Stimulated activated CD8-positive, alpha-beta memory T cell treated with anti-CD3 and anti-CD28 coated beads, Interleukin-12 subunit alpha, Interleukin-12 subunit beta, amount 100 ng/mL, for 24 hours (primary cell): ENCODE results near the gene FAM168A.
"Not testable (repeated sequence)": the region's sequence is repeated elsewhere in the genome, so short reads cannot be mapped to it uniquely, and the experiment has no call there.

Experiments used
- DNase-seq: peaks from one replicate; pipeline ENCODE4 v3.0.0-alpha.2; 2020; ENCODE audit errors: extremely low read depth

The FAM168A gene

DNA sequence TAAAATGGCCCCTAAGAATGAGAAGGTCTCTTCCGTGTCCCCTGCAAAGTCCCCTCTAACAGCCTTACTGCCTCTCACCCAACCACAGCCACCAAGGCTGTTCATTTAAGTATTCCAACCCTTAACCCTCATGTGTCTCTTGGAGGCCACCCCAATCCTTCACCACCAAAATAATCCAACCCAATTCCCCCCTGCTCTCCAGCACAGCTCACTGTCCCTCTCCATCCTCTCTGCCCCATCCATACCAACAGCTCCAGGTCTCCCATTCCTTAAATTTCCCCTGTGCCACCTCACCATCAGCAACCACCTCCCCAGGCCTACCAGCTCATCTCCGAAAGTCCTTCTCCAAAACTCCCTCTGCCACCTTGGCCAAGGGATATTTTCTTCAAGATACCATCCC lies 1.4 kb downstream of the FAM168A start:
- no peak for DNase-seq

GRCh38 chr11:73592640-73593039 lies 5.3 kb downstream of the FAM168A start:
- DNase-seq = no peak

GRCh38 chr11:73591743-73592142 lies 6.2 kb downstream of the FAM168A start:
- no peak for DNase-seq

- no peak for DNase-seq
Measured at GRCh38 chr11:73590991-73591390, 6.9 kb downstream of the FAM168A start.

GRCh38 chr11:73586791-73587190 lies 11.1 kb downstream of the FAM168A start:
- no peak for DNase-seq

DNA sequence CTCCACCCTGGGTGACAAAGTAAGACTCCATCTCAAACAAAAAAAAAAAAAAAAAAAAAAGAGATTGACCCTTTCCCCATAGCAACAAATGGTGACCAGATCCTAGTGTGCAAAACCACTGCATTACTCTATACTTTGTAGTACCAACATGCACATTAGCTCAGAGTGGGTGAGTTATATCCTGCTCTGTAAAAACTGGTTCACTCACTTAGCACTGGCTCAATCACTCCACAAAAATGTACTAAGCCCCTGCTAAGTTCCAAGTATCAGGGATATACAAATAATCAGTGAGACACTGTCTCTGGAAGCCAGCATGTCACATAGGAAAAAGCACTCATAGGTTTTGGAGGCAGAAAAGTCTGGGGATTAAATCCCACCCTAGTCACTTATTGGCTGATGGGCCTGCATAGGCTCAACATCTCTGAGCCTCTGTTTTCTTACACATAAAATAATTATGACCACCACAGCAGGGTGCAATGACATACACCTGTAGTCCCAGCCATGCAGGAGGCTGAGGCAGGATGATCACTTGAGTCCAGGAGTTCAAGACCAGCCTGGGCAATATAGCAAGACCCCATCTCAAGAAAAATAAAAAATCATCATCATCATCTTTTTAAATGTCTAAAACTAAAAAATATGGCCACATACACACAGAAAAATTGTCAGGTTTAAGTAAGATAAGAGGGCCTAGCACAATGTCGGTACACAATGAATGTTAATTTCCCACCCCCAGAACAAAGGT lies 11.9 kb downstream of the FAM168A start:
- DNase-seq = no peak

GRCh38 chr11:73584831-73585230 lies 13.1 kb downstream of the FAM168A start:
- no peak for DNase-seq

- DNase-seq = no peak
Measured at GRCh38 chr11:73582653-73583052, 15.3 kb downstream of the FAM168A start.

DNA sequence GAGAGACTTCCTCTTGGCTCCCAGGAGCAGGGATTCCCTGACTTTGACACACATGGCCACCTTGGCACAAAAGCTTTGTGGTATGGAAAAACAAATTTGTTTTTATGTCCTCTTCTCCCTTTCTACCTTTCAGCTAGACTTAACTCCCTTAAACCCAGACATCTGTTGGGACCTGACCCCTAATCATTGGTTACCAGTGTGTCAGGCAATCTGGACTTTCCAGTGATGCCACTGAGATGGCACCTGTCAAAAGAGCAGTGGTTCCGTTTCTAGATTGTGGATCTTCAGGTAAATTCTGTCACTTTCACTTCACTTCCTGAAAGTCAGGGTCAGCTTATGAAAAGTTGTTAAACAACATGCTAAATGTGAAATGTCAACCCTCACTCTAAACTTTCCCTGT lies 17.2 kb downstream of the FAM168A start:
- not testable (repeated sequence) for DNase-seq

- no peak for DNase-seq
Measured at GRCh38 chr11:73579641-73580434, 18.1 kb downstream of the FAM168A start.

DNA sequence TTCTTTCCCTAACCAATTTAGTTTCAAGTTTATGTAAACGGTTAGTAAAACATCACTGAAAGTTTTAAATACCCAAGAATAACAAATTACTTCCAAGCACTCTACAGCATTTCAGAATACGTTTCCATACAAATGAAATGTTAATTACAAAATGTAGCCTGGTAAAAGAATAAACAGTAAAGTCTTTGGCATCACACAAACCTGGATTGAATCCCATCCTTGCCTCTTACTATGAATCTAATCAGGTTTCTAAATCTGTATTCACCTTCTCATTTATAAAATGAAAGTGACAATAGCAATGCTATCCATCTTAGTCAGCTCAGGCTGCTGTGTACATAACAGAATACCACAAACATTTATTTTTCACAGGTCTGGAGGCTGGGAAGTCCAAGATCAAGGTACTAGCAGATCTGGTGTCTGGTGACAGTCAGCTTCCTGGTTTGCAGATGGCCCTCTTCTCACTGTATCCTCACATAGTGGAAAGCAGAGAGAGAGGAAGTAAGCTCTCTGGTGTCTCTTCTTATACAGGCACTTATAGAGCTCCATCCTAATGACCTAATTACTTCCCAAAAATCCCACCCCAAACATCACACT lies 19.2 kb downstream of the FAM168A start:
- DNase-seq = no peak

DNA sequence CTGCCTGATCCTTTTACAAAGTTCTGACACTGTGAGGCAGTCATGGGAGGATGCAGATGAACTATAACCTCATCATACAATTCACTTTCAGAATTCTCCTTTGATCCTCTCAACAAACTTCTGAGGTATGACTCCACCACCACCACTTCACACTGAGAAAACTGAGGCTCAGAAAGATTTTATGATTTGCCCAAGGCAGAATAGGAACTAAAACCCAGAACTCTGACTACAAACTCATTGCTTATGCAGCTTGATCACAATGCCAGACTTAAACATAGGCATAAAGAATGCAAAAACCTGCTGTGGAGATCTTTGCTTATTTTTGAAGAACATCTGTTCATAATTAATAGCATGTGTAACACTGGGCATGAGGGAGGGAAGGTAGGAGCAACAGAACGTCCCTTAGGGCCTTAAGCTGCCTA lies 20.4 kb downstream of the FAM168A start:
- no peak for DNase-seq

- DNase-seq = no peak
Measured at GRCh38 chr11:73576185-73576614, 21.7 kb downstream of the FAM168A start.

- DNase-seq = not testable (repeated sequence)
Measured at GRCh38 chr11:73571982-73572381, 25.9 kb downstream of the FAM168A start.

- no peak for DNase-seq
Measured at GRCh38 chr11:73570415-73571114, 27.3 kb downstream of the FAM168A start.

- DNase-seq = no peak
Measured at GRCh38 chr11:73566977-73567755, 30.7 kb downstream of the FAM168A start.

- no peak for DNase-seq
Measured at GRCh38 chr11:73566422-73566821, 31.5 kb downstream of the FAM168A start.

DNA sequence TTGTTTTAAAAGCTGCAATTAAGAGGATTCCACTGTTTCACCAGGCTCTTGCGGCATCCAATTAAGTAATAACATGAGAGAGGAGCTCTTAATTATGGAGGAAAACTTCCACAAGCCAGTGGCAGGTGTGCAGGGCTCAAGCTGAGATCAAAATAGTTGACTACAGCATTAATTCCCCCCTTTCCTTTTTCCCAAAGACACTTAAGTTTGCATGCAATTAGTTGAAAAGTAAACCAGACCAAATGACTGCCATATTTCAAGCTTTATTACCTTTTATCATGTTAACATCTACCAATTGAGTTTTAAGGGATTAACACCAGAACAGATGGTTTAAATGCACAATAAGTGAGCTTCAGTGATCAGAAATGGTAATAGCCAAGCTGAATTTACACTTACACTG lies 32.1 kb downstream of the FAM168A start:
- no peak for DNase-seq

DNA sequence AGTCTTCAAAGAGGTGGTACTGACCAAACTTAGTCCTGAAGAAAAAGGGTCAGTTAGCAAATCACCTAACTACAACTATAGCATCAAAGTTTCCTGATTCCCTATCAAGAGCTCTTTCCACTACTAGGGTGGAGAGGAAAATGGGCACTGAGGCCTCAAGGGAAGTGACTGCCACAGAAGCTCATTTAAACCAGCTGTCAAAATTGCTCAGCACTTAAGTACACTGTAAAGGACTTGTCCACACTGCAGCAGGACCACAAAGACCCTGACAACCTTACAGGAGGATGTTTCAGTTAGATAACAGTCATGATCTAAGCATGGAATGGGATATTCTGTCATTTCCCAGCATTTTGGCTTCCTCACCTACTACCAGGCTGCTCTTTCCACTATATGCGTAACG lies 33.0 kb downstream of the FAM168A start:
- no peak for DNase-seq

DNA sequence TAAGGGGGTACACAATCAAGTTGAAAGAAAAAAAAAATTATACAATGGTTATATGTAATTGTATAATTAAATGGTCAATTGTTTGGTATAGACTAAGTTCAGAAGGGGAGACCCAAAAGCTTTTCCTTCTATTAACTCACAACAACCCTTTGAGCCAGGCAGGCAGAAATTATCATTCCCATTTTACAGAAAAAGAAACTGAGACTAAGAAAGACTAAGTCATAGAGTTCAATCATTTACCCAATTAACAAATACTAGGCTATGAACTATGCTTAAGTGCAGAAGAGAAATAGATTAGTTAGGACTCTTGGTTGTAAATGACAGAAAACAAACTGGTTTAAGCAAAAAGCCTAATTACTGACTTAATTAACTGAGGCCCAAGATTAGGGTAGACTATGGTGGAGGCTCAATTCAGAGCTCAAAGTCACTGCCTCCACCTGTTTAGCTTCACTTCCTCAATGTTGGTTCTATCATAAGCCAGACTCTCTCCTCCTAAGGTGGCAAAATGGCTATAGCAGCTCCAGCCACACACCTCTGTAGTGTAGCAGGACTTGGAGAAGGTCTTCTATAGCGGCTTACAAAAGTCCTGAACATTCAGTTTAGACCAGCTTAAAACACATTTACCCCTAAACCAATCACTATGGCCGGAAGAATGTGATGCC lies 34.2 kb downstream of the FAM168A start:
- DNase-seq = no peak

GRCh38 chr11:73559743-73560142 lies 38.2 kb downstream of the FAM168A start:
- DNase-seq = no peak
